PC-3 (cell line): Measurements from ENCODE around the gene VPS41. TPM values are rescaled to one million over a fixed set of nuclear protein-coding genes. Genes with fewer than 3 reads are reported as not detected.

Experiments
- ATAC-seq: fragments of 200-7000 bp; cut with Tn5 transposase; 2 replicates; pipeline ENCODE4 v1.9.1; 2020; ENCODE audit warnings: mild to moderate bottlenecking, moderate library complexity
- BruUV-seq: library from RNA; stranded (reverse); fragments of 400-500 nt; replicated peaks from 2 replicates; lab custom pipeline; 2021; lab: Mats Ljungman, UMichigan
- CTCF ChIA-PET: fragments of 300-600 bp; sonication (Branson Sonifier 250); formaldehyde crosslinking; loops from one replicate; lab custom pipeline; 2022; ENCODE audit warnings: antibody characterized with exemption; lab: Charles Lee
- POLR2A ChIA-PET: fragments of 300-600 bp; sonication (Branson Sonifier 250); formaldehyde crosslinking; loops from one replicate; lab custom pipeline; 2022; ENCODE audit warnings: antibody characterized with exemption; ENCODE audit not compliant: unreplicated experiment; lab: Charles Lee
- DNase-seq: peaks from one replicate; pipeline ENCODE4 v3.0.0-alpha.2; 2015
- H2AFZ ChIP-seq: fragments of 300-600 bp; sonication (generic); 2 replicates; pipeline ENCODE4 v1.6.0; 2016; ENCODE audit warnings: antibody characterized with exemption, low read length
- H3F3A ChIP-seq: fragments of 300-600 bp; sonication (generic); one replicate; pipeline ENCODE4 v1.6.0; 2017; ENCODE audit warnings: antibody characterized with exemption, low read length, control low read depth, mild to moderate bottlenecking; ENCODE audit not compliant: unreplicated experiment
- H3K27ac ChIP-seq: fragments of 300-600 bp; sonication (generic); 2 replicates; pipeline ENCODE4 v1.5.1; 2016; ENCODE audit warnings: mild to moderate bottlenecking, low read length
- H3K27me3 ChIP-seq: fragments of 300-600 bp; sonication (generic); 2 replicates; pipeline ENCODE4 v1.6.1; 2016; ENCODE audit warnings: low read length, mixed read lengths
- H3K36me3 ChIP-seq: fragments of 300-600 bp; sonication (generic); 2 replicates; pipeline ENCODE4 v1.6.1; 2016; ENCODE audit warnings: low read depth, mixed run types, low read length, mixed read lengths
- H3K4me1 ChIP-seq: fragments of 300-600 bp; sonication (generic); 2 replicates; pipeline ENCODE4 v1.5.1; 2016; ENCODE audit warnings: low read length; ENCODE audit not compliant: insufficient read depth
- H3K4me2 ChIP-seq: fragments of 300-600 bp; sonication (generic); 2 replicates; pipeline ENCODE4 v1.6.0; 2016; ENCODE audit warnings: low read length
- H3K4me3 ChIP-seq: fragments of 300-600 bp; sonication (generic); 2 replicates; pipeline ENCODE4 v1.5.1; 2016; ENCODE audit warnings: mild to moderate bottlenecking, low read length, mixed read lengths
- H3K79me2 ChIP-seq: fragments of 300-600 bp; sonication (generic); 2 replicates; pipeline ENCODE4 v1.6.1; 2017; ENCODE audit warnings: low read length, mixed read lengths
- H3K9ac ChIP-seq: fragments of 300-600 bp; sonication (generic); 2 replicates; pipeline ENCODE4 v1.6.0; 2016; ENCODE audit warnings: mild to moderate bottlenecking, low read length
- H3K9me2 ChIP-seq: fragments of 300-600 bp; sonication (generic); replicated peaks from 2 replicates; pipeline ENCODE4 v1.6.1; 2016; ENCODE audit warnings: mixed run types, low read length, mixed read lengths
- H3K9me3 ChIP-seq: fragments of 300-600 bp; sonication (generic); 2 replicates; pipeline ENCODE4 v1.6.1; 2016; ENCODE audit warnings: low read length, mixed read lengths
- H4K20me1 ChIP-seq: fragments of 300-600 bp; sonication (generic); 2 replicates; pipeline ENCODE4 v1.6.1; 2016; ENCODE audit warnings: low read length, mixed read lengths
- EZH2 ChIP-seq: fragments of 300-600 bp; sonication (generic); IDR thresholded peaks from one replicate; pipeline ENCODE4 v1.6.1; 2017; ENCODE audit warnings: antibody characterized with exemption, mild to moderate bottlenecking, low read length; ENCODE audit not compliant: unreplicated experiment
- EZH2phosphoT487 ChIP-seq: fragments of 300-600 bp; sonication (generic); IDR thresholded peaks from 2 replicates; pipeline ENCODE4 v1.6.1; 2018; ENCODE audit warnings: mild to moderate bottlenecking, antibody characterized with exemption, low read length, borderline replicate concordance
- intact Hi-C: fragments of 100-400 bp; cut with micrococcal nuclease; formaldehyde crosslinking; loops from 2 replicates; pipeline ENCODE4 v1.9.0; 2023
- total RNA-seq: library from RNA; depleted of rRNA; stranded (reverse); fragments of >200 nt; gene quantifications from 2 replicates; pipeline ENCODE4 v1.2.3, GENCODE V29; 2014
- TF ChIP-seq, protein P1 (sequence below): fragments of 300-600 bp; sonication (generic); conservative IDR thresholded peaks from 2 replicates; pipeline ENCODE4 v1.5.1; 2017; ENCODE audit warnings: antibody characterized with exemption, low read depth, mild to moderate bottlenecking, low read length

The VPS41 gene
- total RNA-seq, 1 experiment from 2014 or later: 35.2 TPM

GRCh38 chr7:38929460-38930171 is 20.6 kb upstream of the VPS41 start:
- no peak for DNase-seq
- TF ChIP-seq EZH2phosphoT487 (no peak), EZH2 (no peak)
- TF ChIP-seq, protein P1, sequence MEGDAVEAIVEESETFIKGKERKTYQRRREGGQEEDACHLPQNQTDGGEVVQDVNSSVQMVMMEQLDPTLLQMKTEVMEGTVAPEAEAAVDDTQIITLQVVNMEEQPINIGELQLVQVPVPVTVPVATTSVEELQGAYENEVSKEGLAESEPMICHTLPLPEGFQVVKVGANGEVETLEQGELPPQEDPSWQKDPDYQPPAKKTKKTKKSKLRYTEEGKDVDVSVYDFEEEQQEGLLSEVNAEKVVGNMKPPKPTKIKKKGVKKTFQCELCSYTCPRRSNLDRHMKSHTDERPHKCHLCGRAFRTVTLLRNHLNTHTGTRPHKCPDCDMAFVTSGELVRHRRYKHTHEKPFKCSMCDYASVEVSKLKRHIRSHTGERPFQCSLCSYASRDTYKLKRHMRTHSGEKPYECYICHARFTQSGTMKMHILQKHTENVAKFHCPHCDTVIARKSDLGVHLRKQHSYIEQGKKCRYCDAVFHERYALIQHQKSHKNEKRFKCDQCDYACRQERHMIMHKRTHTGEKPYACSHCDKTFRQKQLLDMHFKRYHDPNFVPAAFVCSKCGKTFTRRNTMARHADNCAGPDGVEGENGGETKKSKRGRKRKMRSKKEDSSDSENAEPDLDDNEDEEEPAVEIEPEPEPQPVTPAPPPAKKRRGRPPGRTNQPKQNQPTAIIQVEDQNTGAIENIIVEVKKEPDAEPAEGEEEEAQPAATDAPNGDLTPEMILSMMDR: no peak
- Histone ChIP-seq H3K4me3 (no peak overlapping the region), H3K9me3 (no peaks in the 10 kb centered on the region), H3K9ac (no peak overlapping the region), H4K20me1 (no peaks in the 10 kb centered on the region), H3K27ac (no peak overlapping the region), H2AFZ (no peak overlapping the region), H3K36me3 (no peaks in the 10 kb centered on the region), H3K4me1 (no peaks in the 10 kb centered on the region), H3K4me2 (no peak overlapping the region), H3K27me3 (peaks cover 6% of the 10 kb centered on the region), H3K79me2 (no peaks in the 10 kb centered on the region), H3K9me2 (no peaks in the 10 kb centered on the region), H3F3A (no peaks in the 10 kb centered on the region)
- ChIA-PET POLR2A (no interaction called here), CTCF (no interaction called here)
- BruUV-seq: no TSS peak
- intact Hi-C loops: no loop called here
- ATAC-seq: no peak

GRCh38 chr7:38928506-38928905 is 19.5 kb upstream of the VPS41 start:
- H3K9me2 ChIP-seq: no peaks in the 10 kb centered on the region
- no peaks in the 10 kb centered on the region for H3F3A ChIP-seq
- no peaks in the 10 kb centered on the region for H4K20me1 ChIP-seq
- ChIA-PET CTCF (no interaction called here), POLR2A (no interaction called here)
- intact Hi-C loops: no loop called here
- no peaks in the 10 kb centered on the region for H3K4me1 ChIP-seq
- no peak overlapping the region for H3K4me3 ChIP-seq
- BruUV-seq: no TSS peak
- H2AFZ ChIP-seq: no peak overlapping the region
- DNase-seq: no peak
- no peak overlapping the region for H3K4me2 ChIP-seq
- ATAC-seq: no peak
- no peaks in the 10 kb centered on the region for H3K36me3 ChIP-seq
- no peak overlapping the region for H3K27ac ChIP-seq
- TF ChIP-seq EZH2 (no peak), EZH2phosphoT487 (no peak)
- TF ChIP-seq, protein P1: no peak
- no peaks in the 10 kb centered on the region for H3K9me3 ChIP-seq
- no peak overlapping the region for H3K9ac ChIP-seq
- H3K79me2 ChIP-seq: no peaks in the 10 kb centered on the region
- peaks cover 12% of the 10 kb centered on the region for H3K27me3 ChIP-seq

- no peaks in the 10 kb centered on the region for H3K9me2 ChIP-seq
- no peak overlapping the region for H2AFZ ChIP-seq
- no peaks in the 10 kb centered on the region for H3K79me2 ChIP-seq
- intact Hi-C loops: no loop called here
- no peaks in the 10 kb centered on the region for H3K9me3 ChIP-seq
- no peak overlapping the region for H3K4me2 ChIP-seq
- ATAC-seq: no peak
- TF ChIP-seq EZH2phosphoT487 (no peak), EZH2 (no peak)
- TF ChIP-seq, protein P1: no peak
- H3K27me3 ChIP-seq: peaks cover 16% of the 10 kb centered on the region
- no peaks in the 10 kb centered on the region for H3K4me1 ChIP-seq
- H3K36me3 ChIP-seq: no peaks in the 10 kb centered on the region
- H3F3A ChIP-seq: no peaks in the 10 kb centered on the region
- no peaks in the 10 kb centered on the region for H4K20me1 ChIP-seq
- no peak overlapping the region for H3K4me3 ChIP-seq
- DNase-seq: no peak
- ChIA-PET CTCF (no interaction called here), POLR2A (no interaction called here)
- BruUV-seq: no TSS peak
- H3K9ac ChIP-seq: no peak overlapping the region
- H3K27ac ChIP-seq: no peak overlapping the region
These were observed 18.8 kb upstream of the VPS41 start for GRCh38 chr7:38927751-38928150.
